G401.6 (cell line): Measurements from ENCODE around the gene VSTM2L.

Source experiments
- FAIRE-seq: peaks from 2 replicates; lab custom pipeline; 2012; peaks lifted over from hg19 to GRCh38; lab: Jason Lieb, UNC

The VSTM2L gene

DNA sequence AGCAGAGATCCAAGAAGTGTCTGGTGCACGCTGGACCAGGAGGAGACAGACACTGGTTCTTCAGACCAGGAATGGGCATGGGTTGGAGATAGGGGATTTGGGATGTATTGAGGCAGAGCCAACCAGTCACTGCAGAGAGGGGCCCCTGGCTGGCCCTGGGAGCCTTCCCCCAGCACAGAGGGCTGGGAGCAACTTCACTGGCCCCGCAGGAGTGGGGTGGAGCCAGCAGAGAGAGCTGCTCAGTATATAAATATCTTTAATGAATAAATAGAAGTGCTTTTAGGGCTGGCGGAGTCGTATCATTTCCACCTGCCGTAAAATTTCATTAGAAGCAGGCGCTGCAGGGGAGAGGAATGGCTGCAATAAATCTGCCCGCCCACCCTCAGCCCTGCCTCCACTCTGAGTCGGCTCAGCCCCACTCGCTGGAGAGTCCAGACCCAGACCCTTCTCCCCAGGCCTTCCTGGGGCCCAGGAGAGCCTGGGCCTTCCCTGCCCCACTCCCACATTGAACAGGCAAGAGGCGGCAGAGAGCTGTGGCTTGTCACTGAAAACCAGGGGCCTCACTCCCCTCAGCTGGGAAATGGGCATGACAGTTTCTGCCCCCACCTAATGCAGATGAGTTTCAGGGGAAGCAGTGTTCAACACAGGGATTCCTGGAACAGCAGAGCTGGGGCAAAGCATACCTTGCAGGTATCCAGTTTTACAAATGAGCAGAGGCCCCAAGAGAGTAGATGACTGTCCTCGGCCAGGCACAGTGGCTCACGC is 23.9 kb upstream of the VSTM2L start:
- FAIRE-seq, result no peak

DNA sequence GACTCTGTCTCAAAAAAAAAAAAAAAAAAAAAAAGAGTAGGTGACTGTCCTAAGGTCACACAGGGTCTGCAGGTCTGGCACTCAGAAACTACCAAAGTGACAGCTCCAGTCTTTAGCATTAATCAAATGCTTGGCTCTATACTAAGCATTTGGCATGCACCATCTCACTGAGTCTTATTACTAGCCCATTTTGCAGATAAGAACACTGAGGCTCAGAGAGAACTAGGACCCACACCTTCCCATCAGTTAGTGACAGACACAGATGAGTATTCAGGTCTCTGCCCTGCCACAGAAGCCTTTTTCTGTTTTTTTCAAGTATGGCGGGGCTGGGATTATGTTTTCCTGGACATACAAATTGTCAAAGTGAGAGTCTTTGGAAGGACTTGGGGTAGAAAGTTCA is 23.1 kb upstream of the VSTM2L start:
- FAIRE-seq, result no peak

DNA sequence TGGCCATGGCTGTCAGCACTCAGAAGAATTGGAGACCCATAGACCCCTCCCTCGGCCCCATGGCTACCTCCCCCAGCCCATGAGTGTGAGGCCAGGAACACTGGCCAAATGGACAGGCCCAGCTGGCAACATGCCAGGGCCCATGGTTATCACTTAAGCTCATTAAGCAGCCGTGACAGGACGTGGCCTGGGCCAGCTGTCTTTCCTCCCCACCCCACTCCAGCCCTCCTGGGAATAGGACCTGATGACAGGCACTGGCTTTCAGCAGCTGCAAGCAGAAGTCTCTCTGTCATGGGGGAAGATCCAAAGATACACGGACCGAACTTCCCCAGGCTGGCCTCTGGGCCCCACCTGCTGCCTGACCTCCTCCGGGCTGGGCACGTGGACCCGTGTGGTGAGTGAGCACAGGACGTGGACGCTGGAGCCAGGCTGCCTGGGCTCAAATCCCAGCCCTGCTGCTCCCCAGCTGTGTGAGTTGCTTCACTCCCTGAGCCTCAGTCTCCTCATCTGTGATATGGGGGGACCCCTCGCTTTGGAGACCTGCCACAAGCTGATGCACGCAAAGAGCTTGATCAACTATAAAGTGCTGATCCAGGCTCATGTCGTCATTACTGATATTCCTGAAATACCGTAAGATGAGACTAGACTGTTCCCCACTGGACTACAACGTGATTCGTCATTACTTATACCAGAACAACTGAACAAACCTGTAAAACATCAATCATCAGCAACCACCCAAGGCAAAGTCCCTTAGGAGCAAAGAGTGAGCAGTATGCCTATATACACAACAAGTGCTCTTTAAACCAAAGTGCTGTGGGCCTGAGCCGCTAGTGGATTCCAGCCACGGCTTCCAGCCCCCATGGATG is 22.0 kb upstream of the VSTM2L start:
- FAIRE-seq, result no peak

DNA sequence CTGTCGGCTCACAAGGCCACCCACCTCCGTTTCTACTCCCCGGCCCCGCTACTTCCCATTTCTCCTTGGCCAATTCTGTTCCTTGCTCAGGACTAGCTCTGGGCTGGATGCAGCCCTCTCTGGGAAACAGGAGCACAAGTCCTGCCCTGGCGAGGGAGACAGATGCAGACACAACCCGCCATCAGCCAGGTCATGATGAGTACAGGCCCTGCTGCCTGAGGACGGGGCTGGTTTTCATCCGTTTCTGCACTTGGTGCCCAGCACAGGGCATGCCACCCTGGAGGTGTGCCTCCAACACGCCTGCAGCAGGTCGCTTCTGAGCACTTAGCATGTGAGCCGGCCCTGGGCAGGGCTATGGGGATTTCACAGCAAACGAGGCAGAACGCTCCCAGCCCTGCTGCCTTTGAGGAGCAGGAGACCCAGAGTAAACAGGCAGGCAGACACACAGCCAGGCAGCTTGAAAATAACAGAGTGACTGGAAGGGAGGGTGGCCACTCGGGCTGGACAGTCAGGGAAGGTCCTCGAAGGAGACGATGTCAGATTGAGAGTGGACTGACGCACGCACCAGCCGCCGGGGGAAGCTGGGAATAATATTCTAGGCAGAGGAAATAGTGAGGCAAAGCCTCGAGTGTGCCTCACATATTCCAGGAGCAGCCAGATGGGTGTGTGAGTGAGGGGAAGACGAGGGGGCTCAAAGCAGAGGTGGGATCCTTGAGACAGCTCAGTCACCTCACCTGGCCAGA is 21.2 kb upstream of the VSTM2L start:
- no peak for FAIRE-seq

DNA sequence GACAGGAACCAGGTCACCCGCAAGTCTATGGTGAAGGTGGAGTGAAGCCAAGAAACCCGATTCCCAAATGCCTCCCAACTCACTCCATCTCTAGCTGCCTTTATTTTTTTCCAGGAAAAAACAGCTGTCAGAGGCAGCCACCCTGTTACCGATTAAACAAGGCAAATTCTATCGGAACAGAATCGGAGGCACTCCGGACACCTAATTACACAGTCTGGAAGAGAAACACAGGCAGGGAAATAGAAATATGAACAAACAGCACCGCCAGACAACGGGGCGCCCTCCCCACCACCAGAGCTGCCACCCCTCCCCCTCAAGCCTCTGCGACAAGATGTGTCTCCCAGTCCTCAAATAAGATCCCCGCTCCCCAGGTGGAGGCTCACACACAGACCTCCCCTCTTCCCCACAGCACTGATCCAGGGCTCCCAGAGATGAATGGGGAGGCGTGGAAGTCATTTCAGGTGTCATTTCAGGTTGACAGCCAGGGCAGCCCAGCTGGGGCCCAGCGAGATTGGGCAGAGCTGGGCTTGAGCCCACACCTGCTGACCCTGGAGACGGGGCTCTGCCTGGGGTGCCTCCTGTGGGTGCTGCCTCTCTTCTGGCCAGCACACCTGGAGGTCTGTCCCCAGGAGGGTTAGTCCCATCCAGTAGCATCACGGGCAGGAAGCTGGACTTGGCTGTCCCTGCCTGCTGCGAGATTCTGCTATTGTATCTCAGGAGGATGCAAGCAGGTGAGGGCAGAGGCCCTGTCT is 19.8 kb upstream of the VSTM2L start:
- FAIRE-seq, result no peak

DNA sequence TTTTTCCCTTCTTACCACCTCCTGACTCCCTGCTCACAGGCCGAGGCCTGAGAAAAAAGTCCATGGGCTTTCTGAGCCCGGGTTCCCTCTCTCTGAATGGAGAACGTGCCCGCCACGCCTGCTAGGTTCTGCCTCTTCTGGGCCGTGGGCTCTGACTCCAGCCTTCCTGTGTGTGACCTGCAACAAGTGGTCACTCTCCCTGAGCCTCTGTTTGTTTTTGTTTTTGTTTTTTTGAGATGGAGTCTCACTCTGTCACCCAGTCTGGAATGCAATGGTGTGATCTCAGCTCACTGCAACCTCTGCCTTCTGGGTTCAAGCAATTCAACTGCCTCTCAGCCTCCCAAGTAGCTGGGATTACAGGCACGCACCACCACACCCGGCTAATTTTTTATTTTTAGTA is 17.9 kb upstream of the VSTM2L start:
- no peak for FAIRE-seq

DNA sequence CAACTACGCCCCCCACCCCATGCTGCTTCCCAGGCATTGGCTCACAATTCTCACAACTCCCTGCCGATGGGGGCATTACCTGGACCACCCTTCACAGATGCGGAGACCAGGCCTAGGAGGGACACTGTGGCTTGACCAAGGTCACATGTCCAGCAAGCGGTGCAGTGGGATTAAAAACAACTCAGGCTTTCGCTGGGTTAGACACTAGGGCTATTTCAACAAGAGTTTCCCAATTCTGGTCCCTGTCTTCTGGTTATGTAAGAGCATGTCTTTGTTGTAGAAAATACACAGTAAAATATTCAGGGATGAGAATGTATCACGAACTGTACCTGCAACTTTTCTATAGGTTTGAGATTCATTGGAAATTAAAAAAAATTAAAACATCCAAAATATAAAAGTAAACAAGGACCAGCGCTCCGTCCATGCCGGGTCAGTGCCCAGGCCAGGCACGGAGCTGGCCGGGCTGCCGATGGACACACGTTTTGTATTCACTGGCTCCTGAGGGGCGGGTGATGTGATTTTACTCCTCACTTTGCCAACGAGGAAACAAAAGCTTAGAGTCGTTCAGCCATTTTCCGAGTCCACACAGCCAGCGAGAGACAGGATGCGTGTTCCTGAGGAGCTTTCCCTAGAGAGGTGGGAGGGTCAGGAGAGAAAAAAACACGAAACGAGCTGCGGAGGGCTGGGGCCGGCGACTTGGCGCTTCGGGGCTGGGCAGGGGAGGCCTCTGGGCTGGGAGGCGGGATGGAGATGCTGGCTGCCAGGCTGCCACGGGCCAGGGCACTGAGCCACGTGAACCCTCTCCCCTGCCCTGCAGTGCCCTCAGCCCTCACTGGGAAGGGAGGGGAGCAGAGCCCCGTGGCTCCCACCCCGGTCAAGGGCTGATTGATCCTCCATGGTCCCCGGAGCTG is 17.1 kb upstream of the VSTM2L start:
- FAIRE-seq, result no peak

DNA sequence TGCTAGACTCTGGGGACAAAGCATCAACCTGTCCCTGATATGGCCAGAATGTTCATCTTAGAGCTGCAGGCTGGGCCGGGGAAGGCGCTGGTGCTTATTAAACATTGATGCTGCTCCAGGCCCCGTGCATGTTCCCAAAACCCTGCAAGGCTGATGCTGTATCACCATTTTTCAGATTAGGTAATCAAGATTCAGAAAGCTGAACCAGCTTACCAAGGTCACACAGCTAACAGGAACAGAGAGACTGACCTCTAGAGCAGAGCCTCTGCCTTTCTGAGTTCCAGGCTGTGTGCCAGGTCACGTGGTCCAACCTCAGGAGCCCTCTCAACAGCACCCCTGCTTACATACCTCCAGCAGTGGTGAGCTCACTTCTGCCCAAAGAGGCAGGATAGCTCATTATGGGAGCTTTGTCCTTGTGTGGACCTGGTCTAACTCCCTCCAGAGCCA is 16.1 kb upstream of the VSTM2L start:
- FAIRE-seq, result no peak

DNA sequence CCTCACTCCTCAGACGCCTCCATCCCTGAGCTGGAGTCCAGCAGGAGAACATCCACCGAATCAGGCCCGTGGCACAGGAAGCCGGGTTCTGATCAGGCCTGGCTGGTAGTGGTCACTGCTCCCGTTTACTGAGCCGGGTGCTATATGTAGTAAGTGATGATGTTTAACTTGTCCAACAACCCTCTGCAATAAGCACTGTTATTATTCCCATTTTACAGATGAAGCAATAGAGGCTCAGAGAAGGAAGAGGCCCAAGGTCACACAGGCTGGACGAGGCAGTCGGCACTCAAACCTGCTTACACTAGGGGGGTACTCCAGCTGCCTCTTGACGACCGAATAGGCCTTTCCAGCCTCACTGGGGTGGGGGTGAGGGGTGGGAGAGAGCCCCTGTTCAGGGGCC is 14.3 kb upstream of the VSTM2L start:
- FAIRE-seq, result no peak

DNA sequence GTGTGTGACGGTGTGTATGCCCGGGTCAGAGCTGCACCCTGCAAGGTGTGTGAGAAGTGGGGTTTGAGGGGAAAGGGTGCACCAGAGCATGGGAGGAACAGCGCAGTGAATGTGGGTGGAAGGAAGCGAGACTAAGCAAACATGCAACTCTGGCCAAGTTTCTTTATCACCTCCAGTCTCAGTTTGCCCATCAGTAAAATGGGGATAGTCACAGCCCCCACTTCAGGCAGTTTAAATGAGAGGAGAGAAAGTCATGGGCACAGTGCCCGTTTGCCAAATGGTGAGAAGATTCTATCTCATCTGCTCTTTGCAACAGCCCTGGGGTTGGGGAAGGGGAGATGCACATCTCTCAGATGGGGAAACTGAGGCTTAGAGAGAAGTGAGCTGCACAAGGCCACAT is 12.8 kb upstream of the VSTM2L start:
- no peak for FAIRE-seq

DNA sequence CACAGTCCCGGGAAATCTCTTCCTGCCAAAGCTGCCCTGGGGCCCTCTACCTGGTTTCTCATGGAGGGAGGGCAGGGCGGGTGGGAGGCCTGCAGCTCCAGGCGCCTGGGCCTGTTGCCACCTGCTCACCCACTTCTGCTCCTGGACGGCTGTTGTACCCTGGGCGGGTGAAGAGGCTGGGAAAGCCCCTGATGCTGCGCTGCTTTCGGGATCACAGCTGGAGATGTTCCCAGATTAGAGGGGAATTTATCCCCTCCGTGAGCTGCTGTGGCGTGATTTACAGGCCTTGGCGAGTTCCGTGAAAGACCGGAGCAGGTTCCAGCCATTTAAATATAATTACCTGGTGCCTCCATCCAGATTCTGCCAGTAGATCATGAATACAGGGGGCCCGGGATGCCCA is 12.3 kb upstream of the VSTM2L start:
- no peak for FAIRE-seq

DNA sequence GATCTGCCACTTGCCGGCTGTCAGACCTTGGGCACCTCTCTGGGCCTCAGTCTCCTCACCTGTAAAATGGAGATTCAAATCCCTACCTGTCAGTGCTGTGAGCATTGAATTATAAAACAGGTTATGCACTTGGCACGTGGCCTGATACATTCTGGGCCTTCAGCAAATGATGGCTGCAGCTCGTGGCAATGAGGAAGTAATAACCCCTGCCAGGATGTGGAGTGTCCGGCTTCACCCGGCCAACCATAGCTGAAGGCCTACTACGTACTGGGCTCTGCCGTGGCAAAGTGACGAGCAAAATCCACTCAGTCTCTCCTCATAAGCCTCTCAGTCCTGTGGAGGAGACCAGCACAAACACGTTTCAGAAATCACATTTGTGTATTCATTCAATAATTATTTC is 10.9 kb upstream of the VSTM2L start:
- no peak for FAIRE-seq

DNA sequence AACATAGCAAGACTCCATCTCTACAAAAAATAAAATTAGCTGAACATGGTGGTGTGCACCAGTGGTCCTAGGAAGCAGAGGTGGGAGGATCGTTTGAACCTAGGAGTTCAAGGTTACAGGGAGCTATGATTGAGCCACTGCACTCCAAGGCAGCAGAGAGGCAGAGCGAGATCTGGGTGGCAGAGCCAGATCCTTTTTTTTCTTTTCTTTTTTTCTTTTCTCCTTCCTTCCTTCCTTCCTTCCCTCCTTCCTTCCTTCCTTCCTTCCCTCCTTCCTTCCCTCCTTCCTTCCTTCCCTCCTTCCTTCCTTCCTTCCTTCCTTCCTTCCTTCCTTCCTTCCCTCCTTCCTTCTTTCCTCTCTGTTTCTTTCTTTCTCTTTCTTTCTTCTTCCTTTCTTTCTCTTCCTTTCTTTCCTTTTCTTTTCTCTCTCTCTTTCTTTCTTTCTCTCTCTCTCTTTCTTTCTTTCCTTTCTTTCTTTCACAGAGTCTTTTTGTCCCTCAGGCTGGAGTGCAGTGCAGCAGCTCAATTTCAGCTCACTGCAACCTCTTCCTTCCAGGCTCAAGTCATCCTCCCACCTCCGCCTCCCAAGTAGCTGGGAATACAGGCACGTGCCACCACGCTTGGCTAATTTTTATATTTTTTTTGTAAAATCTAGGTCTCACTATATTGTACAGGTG is 9.2 kb upstream of the VSTM2L start:
- no peak for FAIRE-seq

DNA sequence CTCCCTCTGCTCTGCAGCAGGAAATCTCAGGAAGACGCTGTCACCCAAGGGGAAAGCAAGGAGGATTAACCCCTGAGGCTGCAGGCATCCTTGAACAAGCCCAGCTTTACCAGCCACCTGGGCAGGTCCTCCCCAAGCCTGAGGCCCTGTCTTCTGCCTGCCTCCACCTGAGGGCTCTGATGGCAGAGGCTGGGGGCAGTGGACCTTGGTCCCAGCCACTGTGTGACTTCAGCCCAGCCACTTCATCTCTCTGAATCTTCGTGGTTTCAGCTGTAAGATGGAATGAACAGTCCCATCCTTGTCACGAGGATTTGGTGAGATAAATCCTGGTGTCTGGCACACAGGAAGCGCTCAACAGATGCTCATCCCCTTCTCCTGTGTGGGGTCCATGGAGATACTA is 8.5 kb upstream of the VSTM2L start:
- no peak for FAIRE-seq

DNA sequence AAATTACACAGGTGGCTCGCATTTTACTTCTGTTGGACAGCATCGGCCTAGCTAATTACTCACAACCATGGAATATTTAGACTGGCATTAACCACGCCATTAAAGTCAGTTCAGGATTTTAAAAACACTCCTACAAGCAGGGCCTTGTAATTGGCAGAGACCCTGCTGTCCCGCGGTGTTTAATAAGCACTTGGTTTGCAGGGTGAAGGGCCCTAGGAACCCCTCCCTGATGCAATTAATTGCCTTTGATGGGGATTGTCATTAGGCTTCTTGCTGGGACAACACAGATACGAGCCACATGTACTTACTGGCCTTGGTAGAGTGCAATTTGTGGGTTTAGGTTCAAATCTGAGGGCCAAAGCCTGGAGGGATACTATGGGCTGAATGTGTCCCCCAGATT is 7.8 kb upstream of the VSTM2L start:
- no peak for FAIRE-seq

DNA sequence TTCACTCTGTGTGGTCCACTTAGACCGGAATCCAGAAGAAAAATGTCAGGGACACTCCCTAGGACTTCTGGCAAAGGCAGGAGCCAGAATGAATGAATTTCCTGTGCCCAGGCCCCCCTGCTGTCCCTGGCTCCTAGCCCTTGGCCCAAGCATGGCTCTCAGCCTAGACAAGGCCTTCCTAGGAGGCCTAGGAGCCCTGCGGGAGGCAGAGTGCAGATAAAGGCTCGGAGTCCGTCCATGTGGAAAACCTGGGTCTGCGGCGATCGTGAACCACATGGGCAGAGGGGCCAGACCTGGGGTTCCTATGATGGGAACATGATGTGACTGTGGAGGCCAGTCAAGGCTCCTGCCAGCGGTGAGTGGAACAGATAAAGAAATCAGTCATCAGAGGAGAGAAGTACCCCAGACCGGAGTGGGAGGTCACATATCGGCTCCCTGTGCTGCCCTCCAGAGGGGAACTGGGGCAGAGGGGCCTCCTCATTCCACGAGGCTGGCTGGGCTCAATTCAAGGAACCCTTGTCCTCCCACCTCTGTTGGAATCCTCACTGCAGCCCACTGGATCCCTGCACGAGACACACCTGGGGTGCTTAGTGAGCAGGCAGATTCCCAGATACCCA is 5.9 kb upstream of the VSTM2L start:
- no peak for FAIRE-seq

DNA sequence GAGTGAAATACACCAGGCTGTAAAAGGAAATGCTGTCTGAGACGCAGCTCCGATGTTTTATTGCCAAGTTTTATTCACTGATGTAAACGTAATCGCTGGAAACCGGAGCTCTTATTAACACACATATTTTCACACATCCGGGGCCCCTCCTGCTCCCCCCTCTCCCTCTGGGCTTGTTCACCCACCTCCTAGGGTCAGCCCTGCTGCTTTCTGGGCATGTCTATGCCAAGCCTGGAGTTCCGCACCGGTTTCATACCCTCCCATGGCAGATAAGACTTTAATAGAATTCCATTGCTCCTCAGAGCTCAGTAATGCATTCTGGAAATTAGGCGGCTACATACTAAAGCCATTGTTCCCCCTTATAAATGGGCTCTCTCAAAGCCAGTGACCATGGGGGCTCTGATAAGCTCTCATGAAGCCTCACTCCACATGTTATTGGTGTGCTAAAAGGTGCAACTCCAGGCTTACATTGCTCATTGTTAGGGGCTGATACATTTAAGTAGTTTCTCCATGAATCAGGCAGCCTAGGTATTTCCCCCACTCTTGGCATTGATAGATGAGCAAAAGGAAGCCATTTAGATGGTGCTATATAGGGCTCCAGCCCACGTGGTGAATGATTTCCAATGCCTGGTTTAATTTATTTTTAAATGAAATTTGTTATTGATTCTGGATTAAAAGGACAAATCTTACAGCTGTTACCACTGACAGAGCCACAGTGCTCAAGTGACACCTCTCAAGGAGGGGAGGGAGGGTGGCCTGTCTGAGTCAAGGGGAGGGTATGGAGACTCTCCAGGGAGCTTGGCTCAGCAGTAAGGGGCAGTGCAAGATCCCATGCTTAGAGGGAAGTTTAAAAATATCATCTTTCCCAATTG is 4.5 kb upstream of the VSTM2L start:
- FAIRE-seq, result peak; percentile 78

DNA sequence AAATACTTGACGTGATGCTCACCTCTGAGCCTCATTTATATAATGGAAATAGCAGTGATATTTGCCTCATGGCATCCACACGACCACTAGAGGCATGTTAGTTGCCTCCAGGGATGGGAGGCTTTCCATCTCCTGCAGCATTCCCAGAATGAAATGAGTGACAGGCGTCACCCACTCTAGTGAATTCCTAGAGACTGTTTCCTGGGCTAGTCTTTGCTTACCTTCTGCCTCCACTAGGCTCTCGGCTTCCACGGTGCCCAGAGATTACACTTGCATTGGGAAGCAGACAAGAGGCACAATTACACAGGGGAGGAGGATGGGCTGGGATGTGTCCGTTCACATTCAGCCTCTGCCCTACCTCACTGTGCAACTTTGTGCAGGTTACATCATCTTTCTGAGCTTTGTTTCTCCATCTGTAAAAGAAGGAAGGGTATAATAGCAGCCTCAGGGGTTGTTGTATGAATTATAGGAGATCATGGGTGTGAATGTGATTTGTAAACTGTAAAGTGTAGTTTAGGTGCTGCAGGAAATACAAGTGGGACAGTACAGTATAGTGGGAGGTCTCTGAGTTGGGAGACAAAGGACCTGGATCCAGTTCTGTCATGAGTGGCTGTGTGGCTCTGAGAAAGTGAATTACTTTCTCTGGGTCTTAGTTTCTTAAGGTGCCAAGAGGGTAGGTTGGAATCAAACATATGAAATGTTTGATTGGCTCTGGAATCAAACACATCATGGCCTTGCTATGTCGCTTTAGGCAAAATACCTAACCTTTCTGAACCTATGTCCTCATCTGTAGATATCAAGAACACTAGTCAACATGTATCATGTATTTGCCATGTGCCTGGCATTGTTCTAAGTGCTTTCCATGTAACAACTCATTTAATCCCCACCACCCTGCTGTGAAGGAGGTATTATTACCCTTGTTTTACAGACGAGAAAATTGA is 3.6 kb upstream of the VSTM2L start:
- peak; percentile 79 for FAIRE-seq
